GM12892 (cell line): ENCODE measurements around the gene MED25.

Experiments
- POLR2A ChIP-seq: IDR thresholded peaks from 2 replicates; pipeline ENCODE4 v1.6.1; 2011; ENCODE audit warnings: low read depth, low read length, control low read depth
- POLR2AphosphoS5 ChIP-seq: IDR thresholded peaks from 2 replicates; pipeline ENCODE4 v1.6.1; 2011; ENCODE audit warnings: low read depth, low read length, control low read depth

- TF ChIP-seq POLR2AphosphoS5 (no peak), POLR2A (no peak)
Measured at GRCh38 chr19:49874503-49875157, 56.5 kb downstream of the MED25 start.
